AG10803 (cell line): ENCODE measurements around the gene ELN.

Experiments
- DNase-seq: peaks from one replicate; pipeline ENCODE4 v3.0.0; 2010; ENCODE audit warnings: low read depth
- H3K4me3 ChIP-seq: 2 replicates; pipeline ENCODE4 v1.5.1; 2011; ENCODE audit warnings: mild to moderate bottlenecking, low read length, control low read depth
- CTCF ChIP-seq: conservative IDR thresholded peaks from 2 replicates; pipeline ENCODE4 v1.5.1; 2011; ENCODE audit warnings: mild to moderate bottlenecking, low read length, control low read depth, inconsistent platforms

The ELN gene

DNA sequence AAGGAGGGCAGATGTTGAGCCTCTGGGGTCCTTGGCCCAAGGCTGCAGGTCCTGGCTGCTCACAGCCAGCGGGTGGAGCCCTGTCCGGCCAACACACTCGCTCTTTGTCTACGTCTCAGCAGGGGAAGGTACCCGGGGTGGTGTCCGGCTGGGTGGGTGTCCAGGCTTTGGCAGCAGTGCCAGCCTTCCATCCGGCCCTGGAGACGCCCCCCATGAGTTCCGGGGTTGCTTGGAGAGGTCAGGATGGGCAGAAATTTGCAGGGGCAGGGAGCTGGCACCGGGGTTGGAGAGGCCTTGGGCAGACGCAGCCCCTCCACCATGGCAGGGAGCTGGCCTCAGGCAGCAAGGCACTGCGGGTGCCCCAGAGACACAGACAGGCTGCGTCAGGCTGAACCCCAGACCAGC is 42.2 kb upstream of the ELN start:
- TF ChIP-seq CTCF = no peak
- no peak for DNase-seq
- H3K4me3 ChIP-seq = no peak overlapping the region

GRCh38 chr7:73986158-73986631 is 41.8 kb upstream of the ELN start:
- no peak for TF ChIP-seq CTCF
- no peak for DNase-seq
- no peak overlapping the region for H3K4me3 ChIP-seq

DNA sequence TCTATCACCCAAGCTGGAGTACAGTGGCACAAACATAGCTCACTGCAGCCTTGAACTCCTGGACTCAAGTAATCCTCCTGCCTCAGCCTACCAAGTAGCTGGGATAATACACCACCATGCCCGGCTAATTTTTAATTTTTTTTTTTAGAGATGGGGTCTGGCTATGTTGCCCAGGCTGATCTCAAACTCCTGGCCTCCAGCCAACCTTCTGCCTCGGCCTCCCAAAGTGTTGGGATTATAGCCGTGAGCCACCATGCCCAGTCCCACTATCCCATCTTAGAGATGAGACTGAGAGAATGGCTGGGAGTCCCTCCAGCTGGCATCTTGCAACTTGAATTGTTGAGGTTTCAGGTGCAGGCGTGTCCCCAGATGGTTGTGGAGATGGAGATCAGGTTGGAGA is 40.7 kb upstream of the ELN start:
- no peak for DNase-seq
- TF ChIP-seq CTCF = no peak
- H3K4me3 ChIP-seq = no peak overlapping the region

DNA sequence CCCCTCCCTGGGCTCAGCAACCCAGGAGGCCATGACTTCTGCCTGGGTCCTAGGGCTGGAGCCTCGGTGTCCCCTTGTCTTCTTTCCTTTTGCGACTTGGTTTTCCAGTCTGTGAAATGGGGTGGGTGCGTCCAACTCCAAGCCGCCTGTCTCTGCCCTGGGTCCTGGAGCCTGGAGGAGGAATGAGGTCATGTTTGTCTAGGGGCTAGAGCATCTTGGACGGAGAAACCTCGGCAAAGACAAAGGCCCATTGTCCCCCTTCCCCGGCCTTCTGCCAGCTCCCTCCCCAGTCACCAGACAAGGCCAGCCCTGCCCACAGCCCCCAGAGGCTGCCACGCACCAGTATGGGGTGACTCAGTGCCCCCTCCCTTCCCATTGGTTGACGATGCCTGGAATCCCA is 39.8 kb upstream of the ELN start:
- no peak for TF ChIP-seq CTCF
- no peak overlapping the region for H3K4me3 ChIP-seq
- no peak for DNase-seq

- no peak overlapping the region for H3K4me3 ChIP-seq
- TF ChIP-seq CTCF = no peak
- no peak for DNase-seq
These were observed 36.4 kb upstream of the ELN start for GRCh38 chr7:73991522-73992100.

GRCh38 chr7:73992101-73992562 is 35.8 kb upstream of the ELN start:
- no peak overlapping the region for H3K4me3 ChIP-seq
- peak; percentile 98 for DNase-seq
- TF ChIP-seq CTCF = no peak

DNA sequence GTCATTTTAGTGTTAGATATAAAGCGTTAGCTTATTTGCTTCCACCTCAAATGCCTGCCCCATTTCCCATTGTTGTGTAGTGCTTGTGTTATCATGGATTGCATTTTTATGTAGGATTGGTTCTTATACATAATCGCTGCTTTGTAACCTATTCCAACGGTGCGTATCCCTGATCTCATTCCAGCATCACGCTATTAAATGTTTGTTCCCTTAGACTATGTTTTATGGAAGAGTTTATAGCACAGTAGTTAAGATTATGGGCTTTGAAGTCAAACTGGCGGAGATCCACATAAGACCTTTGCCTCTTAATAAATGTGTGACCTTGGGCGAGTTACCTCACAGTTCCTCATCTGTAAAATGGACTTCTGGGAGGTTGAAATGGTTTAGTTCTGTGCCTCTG is 34.0 kb upstream of the ELN start:
- no peak for DNase-seq
- TF ChIP-seq CTCF = no peak
- no peak overlapping the region for H3K4me3 ChIP-seq
